GM18505 (cell line): ENCODE data around the gene THUMPD3.
A peak's percentile ranks its signal among the peaks of the same experiment; 100 is the strongest.

Experiments used
- ATAC-seq: cut with Tn5 transposase; IDR thresholded peaks from one replicate; pipeline ENCODE4 v1.9.1; 2021; ENCODE audit not compliant: unreplicated experiment
- POLR2A ChIP-seq: IDR thresholded peaks from 4 replicates; pipeline ENCODE4 v1.6.1; 2011; ENCODE audit warnings: borderline replicate concordance; ENCODE audit not compliant: insufficient read depth, insufficient read length; ENCODE audit errors: extremely low read depth

The THUMPD3 gene

GRCh38 chr3:9362731-9363530, at the start of gene THUMPD3:
Gene THUMPD3, plus strand, starts transcription at chr3:9363054. Its CDS starts 2,015 bp downstream, at chr3:9365069.
- TF ChIP-seq POLR2A: peak; percentile 95
- peak; percentile 98 for ATAC-seq

GRCh38 chr3:9314796-9315195, 48.1 kb upstream of the THUMPD3 start:
- no peak for TF ChIP-seq POLR2A
- ATAC-seq: no peak

GRCh38 chr3:9316881-9317361, 45.9 kb upstream of the THUMPD3 start:
- TF ChIP-seq POLR2A: no peak

GRCh38 chr3:9322780-9323179, 40.1 kb upstream of the THUMPD3 start:
- TF ChIP-seq POLR2A: no peak
- ATAC-seq: no peak

More at GRCh38 chr3:9316881-9317361, 45.9 kb upstream of the THUMPD3 start:
- no peak for ATAC-seq

- TF ChIP-seq POLR2A: no peak
- no peak for ATAC-seq
Observed at GRCh38 chr3:9324944-9325343, 37.9 kb upstream of the THUMPD3 start.

GRCh38 chr3:9327578-9327977, 35.3 kb upstream of the THUMPD3 start:
- no peak for ATAC-seq
- no peak for TF ChIP-seq POLR2A

- no peak for ATAC-seq
Observed at GRCh38 chr3:9330166-9330703, 32.6 kb upstream of the THUMPD3 start.

GRCh38 chr3:9331171-9331570, 31.7 kb upstream of the THUMPD3 start:
- ATAC-seq: no peak
- no peak for TF ChIP-seq POLR2A

More at GRCh38 chr3:9330166-9330703, 32.6 kb upstream of the THUMPD3 start:
- no peak for TF ChIP-seq POLR2A

GRCh38 chr3:9332250-9333030, 30.4 kb upstream of the THUMPD3 start:
- no peak for TF ChIP-seq POLR2A
- no peak for ATAC-seq

- no peak for ATAC-seq
- no peak for TF ChIP-seq POLR2A
Observed at GRCh38 chr3:9339761-9340471, 22.9 kb upstream of the THUMPD3 start.

- no peak for ATAC-seq
- TF ChIP-seq POLR2A: no peak
Observed at GRCh38 chr3:9340472-9340902, 22.4 kb upstream of the THUMPD3 start.

GRCh38 chr3:9342696-9343095, 20.2 kb upstream of the THUMPD3 start:
- no peak for ATAC-seq
- TF ChIP-seq POLR2A: no peak

GRCh38 chr3:9343115-9343514, 19.7 kb upstream of the THUMPD3 start:
- TF ChIP-seq POLR2A: no peak
- ATAC-seq: no peak
